GM21423 (cell line): Measurements from ENCODE around the gene MKRN2OS.
"Not testable (repeated sequence)": the region's sequence is repeated elsewhere in the genome, so short reads cannot be mapped to it uniquely, and the experiment has no call there.

ENCODE experiments used
- ATAC-seq: cut with Tn5 transposase; IDR thresholded peaks from one replicate; pipeline ENCODE4 v1.9.1; 2021; ENCODE audit warnings: mild to moderate bottlenecking, moderate library complexity; ENCODE audit not compliant: unreplicated experiment

Gene MKRN2OS

GRCh38 chr3:12562451-12562850, 17.2 kb upstream of the MKRN2OS start:
- ATAC-seq: no peak

GRCh38 chr3:12561397-12561796, 16.1 kb upstream of the MKRN2OS start:
- no peak for ATAC-seq

- ATAC-seq: peak; percentile 48
Measured at GRCh38 chr3:12560505-12561190, 15.3 kb upstream of the MKRN2OS start.

GRCh38 chr3:12559520-12559919, 14.2 kb upstream of the MKRN2OS start:
- ATAC-seq: no peak

- no peak for ATAC-seq
Measured at GRCh38 chr3:12558706-12559105, 13.4 kb upstream of the MKRN2OS start.

- no peak for ATAC-seq
Measured at GRCh38 chr3:12557473-12558100, 12.3 kb upstream of the MKRN2OS start.

GRCh38 chr3:12556690-12557472, 11.6 kb upstream of the MKRN2OS start, which contains the start of gene MKRN2:
MKRN2 (plus strand) TSS chr3:12557087; CDS start chr3:12557151, 64 bp downstream.
- ATAC-seq: peak; percentile 74

GRCh38 chr3:12556314-12556689, 11.0 kb upstream of the MKRN2OS start:
- peak; percentile 7 for ATAC-seq

GRCh38 chr3:12553921-12554391, 8.7 kb upstream of the MKRN2OS start:
- no peak for ATAC-seq

GRCh38 chr3:12549971-12550760, 4.9 kb upstream of the MKRN2OS start:
- no peak for ATAC-seq

- ATAC-seq: no peak
Measured at GRCh38 chr3:12544652-12545472, 437 bp downstream of the MKRN2OS start.

- ATAC-seq: not testable (repeated sequence)
Measured at GRCh38 chr3:12543497-12543896, 1.8 kb downstream of the MKRN2OS start.

- no peak for ATAC-seq
Measured at GRCh38 chr3:12541625-12542024, 3.7 kb downstream of the MKRN2OS start.

- ATAC-seq: no peak
Measured at GRCh38 chr3:12536423-12536822, 8.9 kb downstream of the MKRN2OS start.

- ATAC-seq: no peak
Measured at GRCh38 chr3:12532182-12532581, 13.1 kb downstream of the MKRN2OS start.

- ATAC-seq: no peak
Measured at GRCh38 chr3:12527757-12528143, 17.5 kb downstream of the MKRN2OS start.

GRCh38 chr3:12522721-12523120, 22.6 kb downstream of the MKRN2OS start:
- ATAC-seq: no peak

- ATAC-seq: no peak
Measured at GRCh38 chr3:12521010-12521409, 24.3 kb downstream of the MKRN2OS start.

- ATAC-seq: no peak
Measured at GRCh38 chr3:12518261-12519028, 26.9 kb downstream of the MKRN2OS start.
